WI38 (cell line): Measurements from ENCODE around the gene NADK.

Source experiments
- H3K4me3 ChIP-seq: 2 replicates; pipeline ENCODE4 v1.5.1; 2011; ENCODE audit warnings: low read depth, mild to moderate bottlenecking, control low read depth, low read length
- CTCF ChIP-seq: IDR thresholded peaks from 2 replicates; pipeline ENCODE4 v1.5.1; 2012; ENCODE audit warnings: low read depth, mild to moderate bottlenecking, control low read depth, low read length

Gene NADK

GRCh38 chr1:1758059-1758621 lies 20.1 kb downstream of the NADK start:
- TF ChIP-seq CTCF = no peak
- H3K4me3 ChIP-seq = no peak overlapping the region

GRCh38 chr1:1757422-1758058 lies 20.7 kb downstream of the NADK start:
- no peak for TF ChIP-seq CTCF
- H3K4me3 ChIP-seq = no peak overlapping the region

- no peak for TF ChIP-seq CTCF
- no peak overlapping the region for H3K4me3 ChIP-seq
These were observed 21.4 kb downstream of the NADK start for GRCh38 chr1:1756661-1757421.

GRCh38 chr1:1755852-1756251 lies 22.4 kb downstream of the NADK start:
- no peak for TF ChIP-seq CTCF
- no peak overlapping the region for H3K4me3 ChIP-seq

GRCh38 chr1:1755426-1755825 lies 22.8 kb downstream of the NADK start:
- TF ChIP-seq CTCF = no peak
- H3K4me3 ChIP-seq = no peak overlapping the region

DNA sequence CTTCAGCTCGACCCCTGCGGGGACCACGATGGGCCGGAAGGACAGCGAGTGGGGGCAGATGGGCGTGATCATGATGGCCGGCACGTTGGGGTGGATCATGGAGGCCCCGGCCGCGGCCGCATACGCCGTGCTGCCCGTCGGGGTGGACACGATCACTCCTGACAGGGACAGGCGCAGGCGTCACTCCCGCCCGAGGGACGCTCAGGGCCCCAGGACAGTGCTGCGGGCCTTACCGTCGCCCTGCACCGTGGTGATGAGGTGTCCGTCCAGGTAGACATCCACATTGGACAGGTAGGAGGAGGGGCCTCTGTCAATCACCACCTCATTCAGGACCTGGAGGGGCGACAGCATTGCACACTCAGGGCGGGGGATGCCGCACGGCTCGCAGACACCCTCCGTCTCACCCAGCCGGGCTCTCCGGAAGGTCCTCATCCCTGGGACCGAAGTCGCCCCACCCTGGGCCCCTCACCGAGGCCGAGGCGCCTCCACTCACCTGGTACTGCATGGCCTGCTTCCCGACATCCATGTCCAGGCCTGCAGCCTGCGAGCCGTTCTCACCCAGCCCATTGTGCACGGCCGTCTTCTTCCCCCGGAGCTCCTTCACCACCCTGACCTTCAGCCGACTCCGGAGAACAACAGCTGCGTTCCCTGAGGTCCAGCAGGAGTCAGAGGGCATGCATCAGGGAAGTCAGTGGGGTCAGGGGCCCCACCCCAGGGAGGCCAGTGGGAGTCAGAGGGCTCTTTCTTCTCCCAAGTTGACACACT lies 24.0 kb downstream of the NADK start:
- H3K4me3 ChIP-seq = no peak overlapping the region
- no peak for TF ChIP-seq CTCF

DNA sequence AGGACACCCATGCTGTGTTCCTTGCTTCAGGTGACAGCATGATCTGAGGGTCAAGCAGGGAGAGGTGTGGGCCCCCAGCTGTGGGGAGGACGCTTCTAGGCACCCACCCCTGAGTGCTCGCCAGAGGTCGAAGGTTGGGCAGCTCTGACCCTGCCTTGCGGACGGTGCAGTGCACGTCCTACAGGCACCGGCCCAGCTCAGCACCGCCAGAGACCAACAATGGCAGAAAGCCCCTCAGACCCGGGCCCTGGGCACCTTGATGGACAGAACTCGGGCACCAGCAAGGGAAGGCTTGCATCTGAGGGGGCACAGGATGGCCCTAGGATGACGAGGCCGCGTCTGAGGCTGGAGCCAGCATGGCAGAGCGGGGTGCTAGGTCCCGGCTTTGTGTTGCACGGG lies 24.7 kb downstream of the NADK start:
- TF ChIP-seq CTCF = no peak
- H3K4me3 ChIP-seq = no peak overlapping the region
